HEK293 (cell line): ENCODE results near the gene RPN1.

Experiments
- CTCF ChIA-PET: fragments of 350-600 bp; formaldehyde crosslinking; extraction: SDS; loops from one replicate; lab custom pipeline; 2021; ENCODE audit warnings: antibody characterized with exemption; lab: Yijun Ruan, JAX
- POLR2A ChIA-PET: fragments of 300-600 bp; formaldehyde crosslinking; extraction: SDS; loops from one replicate; lab custom pipeline; 2020; ENCODE audit warnings: antibody characterized with exemption, inconsistent platforms; lab: Yijun Ruan, JAX
- H3K27ac ChIP-seq: fragments of 200-500 bp; sonication (Bioruptor generic); 2 replicates; pipeline ENCODE4 v1.5.1; 2014; ENCODE audit warnings: low read depth, low read length, control low read depth, inconsistent platforms; ENCODE audit errors: extremely low read depth
- H3K36me3 ChIP-seq, 2 experiments: fragments of 200-500 bp in 1 of 2; sonication (Bioruptor generic) in 1 of 2; 1 replicate in 1 of 2; 2 replicates in 1 of 2; pipeline ENCODE4 v1.5.1; 2014 to 2017; ENCODE audit warnings: inconsistent platforms in 2 of 2, low read length in 2 of 2; ENCODE audit not compliant: control insufficient read depth in 2 of 2, insufficient read depth in 1 of 2
- H3K4me1 ChIP-seq: fragments of 200-500 bp; sonication (Bioruptor generic); 2 replicates; pipeline ENCODE4 v1.5.1; 2014; ENCODE audit warnings: mild to moderate bottlenecking, low read length, inconsistent platforms; ENCODE audit not compliant: control insufficient read depth, insufficient read depth
- H3K4me3 ChIP-seq: 2 replicates; pipeline ENCODE4 v1.5.1; 2011; ENCODE audit warnings: low read depth, mild to moderate bottlenecking, control low read depth, low read length, moderate library complexity
- H3K9me3 ChIP-seq: fragments of 200-500 bp; sonication (Bioruptor generic); 2 replicates; pipeline ENCODE4 v1.5.1; 2014; ENCODE audit warnings: low read depth, low read length, inconsistent platforms; ENCODE audit not compliant: control insufficient read depth, insufficient read depth
- BCL11A ChIP-seq: fragments of 450-650 bp; formaldehyde crosslinking; IDR thresholded peaks from 2 replicates; pipeline ENCODE4 v1.5.1; 2016; ENCODE audit warnings: low read depth, missing biosample characterization, missing genetic modification characterization
- BCL6B ChIP-seq: fragments of 450-650 bp; formaldehyde crosslinking; IDR thresholded peaks from 2 replicates; pipeline ENCODE4 v1.5.1; 2017; ENCODE audit warnings: missing biosample characterization, missing genetic modification characterization
- EGR2 ChIP-seq: fragments of 450-650 bp; formaldehyde crosslinking; IDR thresholded peaks from 2 replicates; pipeline ENCODE4 v1.5.1; 2016; ENCODE audit warnings: low read depth, missing biosample characterization, missing genetic modification characterization
- GLI2 ChIP-seq: fragments of 450-650 bp; formaldehyde crosslinking; IDR thresholded peaks from 2 replicates; pipeline ENCODE4; 2017; ENCODE audit warnings: missing biosample characterization, missing genetic modification characterization, low read depth, borderline replicate concordance
- GLIS1 ChIP-seq: fragments of 450-650 bp; formaldehyde crosslinking; IDR thresholded peaks from 2 replicates; pipeline ENCODE4 v1.5.1; 2016; ENCODE audit warnings: missing biosample characterization, missing genetic modification characterization
- OVOL3 ChIP-seq: fragments of 450-650 bp; formaldehyde crosslinking; IDR thresholded peaks from 2 replicates; pipeline ENCODE4 v1.5.1; 2016; ENCODE audit warnings: missing biosample characterization, missing genetic modification characterization
- PRDM1 ChIP-seq: fragments of 450-650 bp; formaldehyde crosslinking; IDR thresholded peaks from 2 replicates; pipeline ENCODE4; 2016; ENCODE audit warnings: missing biosample characterization, missing genetic modification characterization
- SCRT2 ChIP-seq: fragments of 450-650 bp; formaldehyde crosslinking; IDR thresholded peaks from 2 replicates; pipeline ENCODE4 v1.5.1; 2016; ENCODE audit warnings: missing biosample characterization, missing genetic modification characterization
- TCF7L2 ChIP-seq: IDR thresholded peaks from 2 replicates; pipeline ENCODE4 v1.6.1; 2011; ENCODE audit warnings: low read depth, mild to moderate bottlenecking, inconsistent platforms, low read length, moderate library complexity, borderline replicate concordance
- TRIM28 ChIP-seq: IDR thresholded peaks from 2 replicates; pipeline ENCODE4 v1.6.1; 2011; ENCODE audit warnings: low read length, control low read depth, borderline replicate concordance
- ZEB2 ChIP-seq: fragments of 450-650 bp; formaldehyde crosslinking; IDR thresholded peaks from 2 replicates; pipeline ENCODE4 v1.5.1; 2016; ENCODE audit warnings: missing biosample characterization, missing genetic modification characterization
- ZFP69B ChIP-seq: fragments of 450-650 bp; formaldehyde crosslinking; IDR thresholded peaks from 2 replicates; pipeline ENCODE4 v1.5.1; 2016; ENCODE audit warnings: missing biosample characterization, missing genetic modification characterization
- ZIC2 ChIP-seq: fragments of 450-650 bp; formaldehyde crosslinking; IDR thresholded peaks from 2 replicates; pipeline ENCODE4 v1.5.1; 2016; ENCODE audit warnings: missing biosample characterization, missing genetic modification characterization
- ZNF114 ChIP-seq: fragments of 450-650 bp; formaldehyde crosslinking; IDR thresholded peaks from 2 replicates; pipeline ENCODE4 v1.5.0; 2017; ENCODE audit warnings: missing biosample characterization, missing genetic modification characterization
- ZNF133 ChIP-seq: fragments of 450-650 bp; formaldehyde crosslinking; IDR thresholded peaks from 2 replicates; pipeline ENCODE4 v1.5.1; 2016; ENCODE audit warnings: missing biosample characterization, missing genetic modification characterization
- ZNF24 ChIP-seq: fragments of 450-650 bp; formaldehyde crosslinking; IDR thresholded peaks from 2 replicates; pipeline ENCODE4 v1.5.1; 2016; ENCODE audit warnings: missing biosample characterization, missing genetic modification characterization
- ZNF302 ChIP-seq: fragments of 450-650 bp; formaldehyde crosslinking; IDR thresholded peaks from 2 replicates; pipeline ENCODE4 v1.5.1; 2016; ENCODE audit warnings: missing biosample characterization, missing genetic modification characterization, low read depth
- ZNF341 ChIP-seq: fragments of 450-650 bp; formaldehyde crosslinking; IDR thresholded peaks from 2 replicates; pipeline ENCODE4; 2016; ENCODE audit warnings: low read depth, missing biosample characterization, missing genetic modification characterization
- ZNF362 ChIP-seq: fragments of 450-650 bp; formaldehyde crosslinking; IDR thresholded peaks from 2 replicates; pipeline ENCODE4 v1.5.1; 2016; ENCODE audit warnings: missing biosample characterization, missing genetic modification characterization
- ZNF398 ChIP-seq: fragments of 450-650 bp; formaldehyde crosslinking; IDR thresholded peaks from 2 replicates; pipeline ENCODE4 v1.5.1; 2017; ENCODE audit warnings: missing biosample characterization, missing genetic modification characterization
- ZNF433 ChIP-seq: fragments of 450-650 bp; formaldehyde crosslinking; IDR thresholded peaks from 2 replicates; pipeline ENCODE4 v1.5.1; 2016; ENCODE audit warnings: missing biosample characterization, missing genetic modification characterization, low read depth
- ZNF488 ChIP-seq: fragments of 450-650 bp; formaldehyde crosslinking; IDR thresholded peaks from 2 replicates; pipeline ENCODE4 v1.5.1; 2016; ENCODE audit warnings: missing biosample characterization, missing genetic modification characterization
- ZNF521 ChIP-seq: fragments of 450-650 bp; formaldehyde crosslinking; IDR thresholded peaks from 2 replicates; pipeline ENCODE4 v1.5.1; 2017; ENCODE audit warnings: missing biosample characterization, mild to moderate bottlenecking, missing genetic modification characterization
- ZNF580 ChIP-seq: fragments of 450-650 bp; formaldehyde crosslinking; IDR thresholded peaks from 2 replicates; pipeline ENCODE4 v1.5.1; 2016; ENCODE audit warnings: missing biosample characterization, missing genetic modification characterization
- ZNF596 ChIP-seq: fragments of 450-650 bp; IDR thresholded peaks from 2 replicates; pipeline ENCODE4 v1.5.0; 2018; ENCODE audit warnings: missing biosample characterization, mild to moderate bottlenecking, missing genetic modification characterization, moderate library complexity
- ZNF654 ChIP-seq: fragments of 450-650 bp; formaldehyde crosslinking; IDR thresholded peaks from 2 replicates; pipeline ENCODE4 v1.5.1; 2016; ENCODE audit warnings: low read depth, missing biosample characterization, missing genetic modification characterization
- ZNF664 ChIP-seq: fragments of 450-650 bp; formaldehyde crosslinking; IDR thresholded peaks from 2 replicates; pipeline ENCODE4 v1.5.1; 2016; ENCODE audit warnings: missing biosample characterization, missing genetic modification characterization

Gene RPN1

GRCh38 chr3:128665362-128666021, 14.9 kb upstream of the RPN1 start:
- no peaks in the 10 kb centered on the region for H3K4me1 ChIP-seq
- TF ChIP-seq ZNF664 (no peak), ZNF654 (tag by site-specific recombination) (peak; percentile 6; the same call in 1 of the 2 replicates), ZNF362 (0 out of 2 replicates have a peak, but pooled peaks have one; percentile 15)
- no peak overlapping the region for H3K27ac ChIP-seq
- no peaks in the 10 kb centered on the region for H3K36me3 ChIP-seq
- CTCF ChIA-PET: interaction anchor here (0.5 to 0.6 kb wide), 2 partner anchors 12 to 123 kb away, joined by 3 read pairs; no protein-coding TSS in a partner anchor
- H3K4me3 ChIP-seq: no peak overlapping the region
- H3K9me3 ChIP-seq: no peaks in the 10 kb centered on the region
- POLR2A ChIA-PET: no interaction called here

GRCh38 chr3:128663151-128663550, 12.5 kb upstream of the RPN1 start:
- Histone ChIP-seq H3K9me3 (no peaks in the 10 kb centered on the region), H3K4me3 (no peak overlapping the region), H3K4me1 (no peaks in the 10 kb centered on the region), H3K27ac (no peak overlapping the region), H3K36me3 (no peaks in the 10 kb centered on the region)
- ChIA-PET CTCF (interaction anchor here (1.1 kb wide), 1 partner anchor 17 kb away, joined by 3 read pairs; no protein-coding TSS in a partner anchor), POLR2A (no interaction called here)
- no peak for TF ChIP-seq GLI2 (tag by site-specific recombination)
- no peak for TF ChIP-seq ZNF114 (tag by site-specific recombination)
- no peak for TF ChIP-seq ZIC2 (tag by site-specific recombination)
- TF ChIP-seq ZNF596 (tag by site-specific recombination): no peak
- TF ChIP-seq TRIM28: no peak
- TF ChIP-seq OVOL3 (tag by site-specific recombination): no peak
- no peak for TF ChIP-seq SCRT2
- no peak for TF ChIP-seq ZNF521 (tag by site-specific recombination)
- TF ChIP-seq TCF7L2: no peak
- no peak for TF ChIP-seq ZNF302 (tag by site-specific recombination)
- no peak for TF ChIP-seq GLIS1
- no peak for TF ChIP-seq ZNF580 (tag by site-specific recombination)
- no peak for TF ChIP-seq EGR2
- TF ChIP-seq ZNF398 (tag by site-specific recombination): no peak

- H3K4me1 ChIP-seq: no peaks in the 10 kb centered on the region
- ChIA-PET POLR2A (no interaction called here), CTCF (no interaction called here)
- no peak overlapping the region for H3K4me3 ChIP-seq
- no peaks in the 10 kb centered on the region for H3K9me3 ChIP-seq
- no peak overlapping the region for H3K27ac ChIP-seq
- no peaks in the 10 kb centered on the region for H3K36me3 ChIP-seq
- TF ChIP-seq ZNF24 (tag by site-specific recombination): no peak
- TF ChIP-seq PRDM1 (tag by site-specific recombination): no peak
- TF ChIP-seq ZNF133: no peak
- TF ChIP-seq ZEB2 (tag by site-specific recombination): no peak
- TF ChIP-seq ZNF341: no peak
- TF ChIP-seq BCL11A (tag by site-specific recombination): no peak
- TF ChIP-seq ZFP69B (tag by site-specific recombination): no peak
- TF ChIP-seq ZNF433 (tag by site-specific recombination): no peak
- no peak for TF ChIP-seq ZNF488 (tag by site-specific recombination)
- TF ChIP-seq BCL6B (tag by site-specific recombination): no peak
Observed at GRCh38 chr3:128655531-128655930, 4.9 kb upstream of the RPN1 start.
